Karpas-422 (cell line): Measurements from ENCODE around the gene ARMC6. TPM values are rescaled to one million over a fixed set of nuclear protein-coding genes. Genes with fewer than 3 reads are reported as not detected.
A peak's percentile ranks its signal among the peaks of the same experiment; 100 is the strongest.

Source experiments
- DNase-seq: peaks from one replicate; pipeline ENCODE4 v3.0.0-alpha.2; 2015
- H2AFZ ChIP-seq: fragments of 200-600 bp; sonication (generic); 2 replicates; pipeline ENCODE4 v1.6.1; 2014; ENCODE audit warnings: antibody characterized with exemption, low read length, mixed read lengths
- H3K27ac ChIP-seq: fragments of 200-600 bp; sonication (generic); 2 replicates; pipeline ENCODE4 v1.5.1; 2014; ENCODE audit warnings: mild to moderate bottlenecking, low read length, moderate library complexity
- H3K27me3 ChIP-seq: fragments of 200-600 bp; sonication (generic); 2 replicates; pipeline ENCODE4 v1.6.1; 2014; ENCODE audit warnings: low read length, mixed read lengths
- H3K36me3 ChIP-seq: fragments of 200-600 bp; sonication (generic); 2 replicates; pipeline ENCODE4 v1.6.1; 2014; ENCODE audit warnings: low read length, mixed read lengths; ENCODE audit not compliant: insufficient read depth
- H3K4me1 ChIP-seq: fragments of 200-600 bp; sonication (generic); 2 replicates; pipeline ENCODE4 v1.6.1; 2014; ENCODE audit warnings: mild to moderate bottlenecking, low read length, mixed read lengths
- H3K4me2 ChIP-seq: fragments of 200-600 bp; sonication (generic); 2 replicates; pipeline ENCODE4 v1.6.1; 2014; ENCODE audit warnings: low read length, low read depth, mild to moderate bottlenecking; ENCODE audit not compliant: poor library complexity, severe bottlenecking
- H3K4me3 ChIP-seq: fragments of 200-600 bp; sonication (generic); 2 replicates; pipeline ENCODE4 v1.5.1; 2014; ENCODE audit warnings: mild to moderate bottlenecking, antibody characterized with exemption, low read length, mixed read lengths
- H3K79me2 ChIP-seq: fragments of 200-600 bp; sonication (generic); 2 replicates; pipeline ENCODE4 v1.6.1; 2014; ENCODE audit warnings: mild to moderate bottlenecking, low read length, mixed read lengths
- H3K9ac ChIP-seq: fragments of 200-600 bp; sonication (generic); 2 replicates; pipeline ENCODE4 v1.6.0; 2014; ENCODE audit warnings: low read length
- H3K9me2 ChIP-seq: fragments of 200-600 bp; sonication (generic), shearing (Covaris generic); replicated peaks from 2 replicates; pipeline ENCODE4 v1.6.0; 2014; ENCODE audit warnings: mild to moderate bottlenecking, low read length, moderate library complexity; ENCODE audit not compliant: insufficient read depth
- H3K9me3 ChIP-seq: fragments of 300-700, 200-600 bp; sonication (generic); 2 replicates; pipeline ENCODE4 v1.6.1; 2014; ENCODE audit warnings: low read length, mixed read lengths
- H4K20me1 ChIP-seq: fragments of 200-600 bp; sonication (generic); 2 replicates; pipeline ENCODE4 v1.6.1; 2014; ENCODE audit warnings: mild to moderate bottlenecking, antibody characterized with exemption, low read length, low read depth; ENCODE audit not compliant: insufficient read depth
- total RNA-seq: library from RNA; depleted of rRNA; stranded (reverse); fragments of >200 nt; shearing (Covaris generic); gene quantifications from 2 replicates; pipeline ENCODE4 v1.2.3, GENCODE V29; 2014; ENCODE audit warnings: low replicate concordance

The ARMC6 gene
- total RNA-seq, 1 experiment from 2014 or later, result 25.1 TPM

DNA sequence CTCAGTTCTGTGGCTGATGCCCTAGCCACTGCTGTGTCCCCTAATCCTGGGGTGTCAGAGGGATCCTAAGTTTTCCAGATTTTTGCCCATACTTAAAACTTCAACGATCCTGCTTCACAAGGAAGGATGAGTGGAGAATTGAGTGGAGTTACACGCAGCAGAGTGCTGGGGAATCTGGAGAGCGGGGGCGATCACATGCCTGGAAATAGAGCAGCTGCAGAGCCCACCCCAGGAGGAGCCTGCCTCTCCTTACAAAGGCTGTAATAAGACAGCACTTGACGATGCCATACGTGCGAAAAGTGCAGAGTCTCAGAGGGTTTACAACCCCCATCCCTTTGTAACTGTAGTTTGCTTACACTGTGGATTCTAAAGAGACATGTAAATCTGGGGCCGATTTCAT is 40.7 kb upstream of the ARMC6 start:
- Histone ChIP-seq H3K79me2 (no peaks in the 10 kb centered on the region), H3K36me3 (peaks cover 26% of the 10 kb centered on the region), H3K9me3 (no peaks in the 10 kb centered on the region), H3K27ac (no peak overlapping the region), H3K4me2 (no peak overlapping the region), H3K4me3 (no peak overlapping the region), H3K9me2 (no peaks in the 10 kb centered on the region), H4K20me1 (peaks cover 19% of the 10 kb centered on the region; the same call in 1 of the 2 replicates), H2AFZ (no peak overlapping the region), H3K9ac (no peak overlapping the region), H3K4me1 (no peaks in the 10 kb centered on the region), H3K27me3 (no peaks in the 10 kb centered on the region)
- DNase-seq, result no peak

DNA sequence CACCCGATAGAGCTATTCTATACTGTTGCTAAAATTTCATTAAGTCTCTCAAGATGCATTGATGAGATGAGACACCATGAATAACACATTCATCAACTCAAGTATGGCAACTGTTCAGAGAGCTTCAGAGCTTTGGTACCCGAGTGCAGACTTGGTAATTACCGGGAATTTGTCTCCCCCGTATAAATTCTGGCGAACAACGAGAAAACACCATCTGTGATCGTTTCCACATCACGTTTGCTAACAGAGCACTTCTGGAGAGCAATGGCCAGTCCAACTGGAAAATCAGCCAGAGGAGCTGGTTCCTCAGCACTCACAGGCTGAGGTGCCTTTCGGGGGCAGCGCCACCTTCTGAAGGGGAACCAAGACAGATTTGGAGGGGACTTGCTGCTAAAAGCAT is 40.3 kb upstream of the ARMC6 start:
- no peaks in the 10 kb centered on the region for H3K9me2 ChIP-seq
- H3K9me3 ChIP-seq, result no peaks in the 10 kb centered on the region
- H3K36me3 ChIP-seq, result peaks cover 29% of the 10 kb centered on the region
- H3K9ac ChIP-seq, result no peak overlapping the region
- H3K4me3 ChIP-seq, result no peak overlapping the region
- no peak overlapping the region for H2AFZ ChIP-seq
- peaks cover 19% of the 10 kb centered on the region; the same call in 1 of the 2 replicates for H4K20me1 ChIP-seq
- no peaks in the 10 kb centered on the region for H3K4me1 ChIP-seq
- no peaks in the 10 kb centered on the region for H3K79me2 ChIP-seq
- no peak overlapping the region for H3K27ac ChIP-seq
- H3K27me3 ChIP-seq, result no peaks in the 10 kb centered on the region
- no peak for DNase-seq
- no peak overlapping the region for H3K4me2 ChIP-seq

DNA sequence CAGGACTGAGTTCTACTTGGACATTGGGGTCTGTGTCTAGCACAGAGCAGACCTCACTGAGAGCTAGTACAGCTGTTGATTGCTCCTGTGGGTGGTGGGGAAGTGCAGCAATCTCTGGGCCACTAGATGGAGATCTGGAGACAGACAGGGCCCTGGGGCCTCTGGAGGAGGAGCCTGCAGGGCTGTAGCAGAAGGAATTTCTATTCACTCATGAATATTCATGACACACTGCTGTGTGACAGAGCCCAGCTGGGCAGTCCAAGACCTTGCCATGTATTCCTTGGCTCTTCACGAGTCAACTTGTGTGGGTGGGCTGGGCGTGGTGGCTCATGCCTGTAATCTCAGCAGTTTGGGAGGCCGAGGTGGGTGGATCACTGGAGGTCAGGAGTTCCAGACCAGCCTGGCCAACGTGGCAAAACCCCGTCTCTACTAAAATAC is 37.6 kb upstream of the ARMC6 start:
- Histone ChIP-seq H3K36me3 (peaks cover 36% of the 10 kb centered on the region), H3K9ac (no peak overlapping the region), H3K79me2 (no peaks in the 10 kb centered on the region), H2AFZ (no peak overlapping the region), H3K27ac (no peak overlapping the region), H3K4me3 (no peak overlapping the region), H3K9me2 (no peaks in the 10 kb centered on the region), H3K27me3 (no peaks in the 10 kb centered on the region), H4K20me1 (peaks cover 16% of the 10 kb centered on the region; the same call in 1 of the 2 replicates), H3K4me2 (no peak overlapping the region), H3K4me1 (no peaks in the 10 kb centered on the region), H3K9me3 (no peaks in the 10 kb centered on the region)
- peak; percentile 84 for DNase-seq

DNA sequence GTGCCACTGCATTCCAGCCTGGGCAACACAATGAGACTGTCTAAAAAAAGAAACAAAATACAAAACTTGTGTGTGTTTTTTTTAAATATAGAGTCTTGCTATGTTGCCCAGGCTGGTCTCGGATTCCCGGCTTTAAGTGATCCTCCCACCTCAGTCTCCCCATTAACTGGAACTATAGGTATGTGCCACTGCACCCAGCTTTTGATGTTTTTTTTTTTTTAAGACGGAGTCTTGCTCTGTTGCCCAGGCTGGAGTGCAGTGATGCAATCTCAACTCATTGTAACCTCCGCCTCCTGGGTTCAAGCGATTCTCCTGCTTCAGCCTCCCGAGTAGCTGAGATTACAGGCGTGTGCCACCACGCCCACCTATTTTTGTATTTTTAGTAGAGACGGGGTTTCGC is 37.1 kb upstream of the ARMC6 start:
- H3K27ac ChIP-seq, result no peak overlapping the region
- no peaks in the 10 kb centered on the region for H3K79me2 ChIP-seq
- H3K27me3 ChIP-seq, result no peaks in the 10 kb centered on the region
- H3K36me3 ChIP-seq, result peaks cover 38% of the 10 kb centered on the region
- no peaks in the 10 kb centered on the region for H3K9me2 ChIP-seq
- H3K4me3 ChIP-seq, result no peak overlapping the region
- no peaks in the 10 kb centered on the region for H3K9me3 ChIP-seq
- no peak overlapping the region for H2AFZ ChIP-seq
- no peak overlapping the region for H3K4me2 ChIP-seq
- no peak for DNase-seq
- H3K4me1 ChIP-seq, result no peaks in the 10 kb centered on the region
- no peak overlapping the region for H3K9ac ChIP-seq
- H4K20me1 ChIP-seq, result peaks cover 12% of the 10 kb centered on the region; the same call in 1 of the 2 replicates

DNA sequence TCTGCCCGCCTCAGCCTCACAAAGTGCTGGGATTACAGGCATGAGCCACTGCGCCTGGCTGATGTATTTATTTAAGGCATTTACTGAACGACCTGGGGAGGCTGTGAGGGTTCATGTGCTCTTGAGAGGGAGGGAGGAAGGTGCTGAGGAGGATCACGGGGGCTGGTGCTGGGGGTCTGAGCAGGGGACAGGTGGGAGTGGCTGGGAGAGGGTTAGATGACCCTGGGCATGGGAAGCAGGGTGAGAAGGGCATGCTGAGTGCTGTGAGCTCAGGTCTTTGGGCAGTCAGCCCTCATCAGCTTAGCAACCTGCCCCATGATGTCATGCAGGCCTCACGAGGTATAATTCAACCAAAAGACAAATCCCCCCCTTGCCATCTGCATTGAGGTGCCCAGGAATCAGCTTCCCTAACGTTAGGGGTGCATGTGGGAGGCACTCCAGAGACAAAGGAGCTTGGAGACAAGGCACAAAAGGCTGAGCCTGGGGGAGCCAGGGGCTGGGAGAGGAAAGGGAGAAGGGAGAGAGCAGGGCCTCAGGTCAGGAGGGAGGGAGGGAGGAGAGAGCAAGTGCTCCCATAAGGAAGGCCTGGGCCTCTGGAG is 36.5 kb upstream of the ARMC6 start:
- H3K27me3 ChIP-seq, result no peaks in the 10 kb centered on the region

DNA sequence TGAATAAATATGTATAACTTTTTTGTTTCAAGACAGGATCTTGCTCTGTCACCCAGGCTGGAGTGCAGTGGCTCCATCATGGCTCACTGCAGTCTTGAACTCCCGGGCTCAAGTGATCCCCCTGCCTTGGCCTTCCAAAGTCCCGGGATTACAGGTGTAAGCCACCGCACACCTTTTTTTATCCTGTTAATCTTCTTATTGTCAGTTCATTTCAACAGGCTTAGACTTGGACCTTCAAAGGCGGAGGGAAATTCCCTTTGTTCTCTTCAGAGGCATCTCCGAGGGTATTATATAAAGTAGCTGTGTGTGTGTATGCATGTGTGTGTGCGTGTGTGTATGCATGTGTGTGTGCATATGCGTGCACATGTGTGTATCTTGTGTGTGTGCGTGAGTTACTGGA is 35.1 kb upstream of the ARMC6 start:
- H3K9ac ChIP-seq, result no peak overlapping the region
- no peak for DNase-seq
- H4K20me1 ChIP-seq, result peaks cover 20% of the 10 kb centered on the region; the same call in 1 of the 2 replicates
- H3K79me2 ChIP-seq, result peaks cover 4% of the 10 kb centered on the region; the same call in 1 of the 2 replicates
- H3K27me3 ChIP-seq, result no peaks in the 10 kb centered on the region
- H3K4me2 ChIP-seq, result no peak overlapping the region
- no peak overlapping the region for H2AFZ ChIP-seq
- no peaks in the 10 kb centered on the region for H3K9me3 ChIP-seq
- H3K4me1 ChIP-seq, result no peaks in the 10 kb centered on the region
- no peak overlapping the region for H3K27ac ChIP-seq
- H3K9me2 ChIP-seq, result no peaks in the 10 kb centered on the region
- H3K4me3 ChIP-seq, result no peak overlapping the region
- H3K36me3 ChIP-seq, result peaks cover 41% of the 10 kb centered on the region; the same call in 1 of the 2 replicates

More for the DNA sequence above, 36.5 kb upstream of the ARMC6 start:
- Histone ChIP-seq H3K9me3 (no peaks in the 10 kb centered on the region), H4K20me1 (peaks cover 16% of the 10 kb centered on the region; the same call in 1 of the 2 replicates), H3K4me3 (no peak overlapping the region), H3K9me2 (no peaks in the 10 kb centered on the region), H3K79me2 (no peaks in the 10 kb centered on the region), H3K4me2 (no peak overlapping the region), H3K9ac (no peak overlapping the region), H2AFZ (no peak overlapping the region), H3K4me1 (no peaks in the 10 kb centered on the region), H3K27ac (no peak overlapping the region), H3K36me3 (peaks cover 44% of the 10 kb centered on the region)
- DNase-seq, result no peak

DNA sequence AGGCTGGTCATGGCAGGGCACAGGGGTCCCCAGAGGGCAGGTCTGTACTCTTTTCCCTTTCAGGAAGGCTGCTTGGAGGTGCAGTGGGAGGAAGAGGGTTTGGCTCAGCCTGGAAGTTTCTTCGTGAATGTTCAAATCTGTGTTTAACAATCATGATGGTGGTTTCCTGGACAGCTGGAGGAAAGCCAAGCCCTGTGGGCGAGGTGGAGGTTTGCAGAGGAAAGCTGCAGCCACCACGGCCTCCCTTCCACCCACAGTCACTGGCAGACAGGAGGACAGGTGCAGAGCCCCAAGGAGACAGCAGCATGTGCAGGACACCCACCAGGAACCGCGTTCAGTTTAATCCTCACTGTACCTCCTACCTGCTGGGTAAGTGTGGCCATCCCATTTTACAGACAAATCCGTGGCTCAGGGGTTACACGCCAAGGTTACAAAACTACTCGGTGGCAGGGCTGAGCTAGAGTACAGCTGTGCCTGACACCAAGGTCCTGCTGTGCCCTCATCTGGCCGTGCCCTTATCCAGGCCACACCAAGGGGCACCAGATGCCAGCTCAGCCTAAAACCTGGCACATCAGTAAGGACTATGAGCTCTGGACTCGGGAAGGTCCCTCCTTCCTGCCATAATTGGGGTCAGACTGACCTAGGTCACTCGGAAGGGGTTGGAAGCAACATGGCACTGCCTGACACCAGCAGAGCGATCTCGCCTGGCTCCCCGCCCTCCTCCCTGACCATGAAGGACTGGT is 34.2 kb upstream of the ARMC6 start:
- Histone ChIP-seq H3K9me3 (no peaks in the 10 kb centered on the region), H3K79me2 (peaks cover 4% of the 10 kb centered on the region; the same call in 1 of the 2 replicates), H4K20me1 (peaks cover 18% of the 10 kb centered on the region; the same call in 1 of the 2 replicates), H3K4me1 (no peaks in the 10 kb centered on the region), H3K9me2 (no peaks in the 10 kb centered on the region), H3K36me3 (peaks cover 41% of the 10 kb centered on the region; the same call in 1 of the 2 replicates), H3K9ac (no peak overlapping the region), H3K27me3 (no peaks in the 10 kb centered on the region), H3K4me2 (no peak overlapping the region), H2AFZ (no peak overlapping the region), H3K4me3 (no peak overlapping the region), H3K27ac (no peak overlapping the region)
- no peak for DNase-seq

DNA sequence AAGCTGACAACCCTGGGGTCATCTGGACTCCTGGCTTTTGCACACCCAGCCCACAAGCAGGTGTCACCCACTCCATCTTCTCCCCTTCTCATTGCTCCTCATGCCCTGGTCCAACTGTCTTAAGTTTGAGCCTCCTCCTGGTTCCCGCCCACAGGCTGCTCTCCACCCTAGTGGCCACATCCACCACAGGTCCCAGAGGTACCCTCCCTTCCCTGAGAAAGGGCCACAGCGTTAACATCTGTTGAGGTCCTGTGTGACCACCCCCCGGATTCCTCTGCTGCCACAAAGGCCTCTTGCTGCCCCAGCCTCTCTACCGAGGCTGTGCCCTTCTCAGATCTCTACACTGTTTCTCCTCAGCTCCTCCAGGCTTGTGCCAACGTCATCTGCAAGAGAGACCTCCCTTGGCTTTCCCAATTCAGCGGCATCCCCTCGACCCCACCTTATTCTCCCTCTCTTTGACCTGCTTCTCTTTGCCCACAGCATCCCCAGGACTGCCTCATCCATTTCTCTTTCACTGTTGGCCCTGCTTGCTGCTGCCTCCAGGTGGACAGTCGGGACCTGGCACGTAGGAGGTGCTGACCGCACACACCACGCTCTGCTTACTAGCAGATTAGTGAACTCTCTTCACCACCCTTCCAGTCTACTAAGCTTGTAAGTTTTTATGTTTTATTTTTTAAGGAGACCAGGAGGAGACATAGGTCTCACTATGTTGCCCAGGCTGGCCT is 33.3 kb upstream of the ARMC6 start:
- H3K4me1 ChIP-seq, result no peaks in the 10 kb centered on the region
- no peak overlapping the region for H3K27ac ChIP-seq
- H4K20me1 ChIP-seq, result peaks cover 18% of the 10 kb centered on the region; the same call in 1 of the 2 replicates
- no peak overlapping the region for H3K9ac ChIP-seq
- H3K4me3 ChIP-seq, result no peak overlapping the region
- no peaks in the 10 kb centered on the region for H3K9me2 ChIP-seq
- no peaks in the 10 kb centered on the region for H3K27me3 ChIP-seq
- H3K36me3 ChIP-seq, result peaks cover 38% of the 10 kb centered on the region; the same call in 1 of the 2 replicates
- H2AFZ ChIP-seq, result no peak overlapping the region
- H3K79me2 ChIP-seq, result peaks cover 6% of the 10 kb centered on the region; the same call in 1 of the 2 replicates
- DNase-seq, result no peak
- no peaks in the 10 kb centered on the region for H3K9me3 ChIP-seq
- no peak overlapping the region for H3K4me2 ChIP-seq
